Colon (tissue), 2 donors: ENCODE measurements around the gene ABCA13.

Source experiments
- FAIRE-seq: peaks from 2 replicates; lab custom pipeline; 2012; peaks lifted over from hg19 to GRCh38; lab: Jason Lieb, UNC
- donor health status: control.
- donor health status: control.

The ABCA13 gene

GRCh38 chr7:48637382-48637781, 466.1 kb downstream of the ABCA13 start:
- FAIRE-seq, result no peak

DNA sequence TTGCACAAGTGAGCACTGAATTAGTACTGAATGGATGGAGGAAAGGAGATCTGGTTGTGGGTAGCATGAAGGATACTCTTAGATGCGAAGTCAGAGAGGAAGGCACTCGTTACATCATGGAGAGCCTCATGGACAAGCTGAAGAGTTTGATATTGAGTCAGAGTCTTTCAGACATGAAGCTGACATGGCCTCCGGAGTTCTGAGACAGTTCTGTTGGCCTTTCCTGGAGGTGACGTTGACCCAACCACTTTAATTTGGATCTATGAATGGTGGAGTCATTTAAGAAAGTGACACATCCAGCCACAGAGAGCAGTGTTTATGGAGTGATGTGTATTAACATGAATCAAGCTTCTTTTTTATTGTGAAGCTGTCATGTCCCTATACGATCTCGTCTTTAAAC, 466.8 kb downstream of the ABCA13 start:
- no peak for FAIRE-seq

GRCh38 chr7:48643431-48644013, 472.3 kb downstream of the ABCA13 start:
- no peak for FAIRE-seq

- no peak for FAIRE-seq
Measured at GRCh38 chr7:48658138-48658537, 486.9 kb downstream of the ABCA13 start.

- FAIRE-seq, result no peak
Measured at GRCh38 chr7:48660306-48660870, 489.1 kb downstream of the ABCA13 start.

- no peak for FAIRE-seq
Measured at GRCh38 chr7:48664241-48664640, 493.0 kb downstream of the ABCA13 start.

DNA sequence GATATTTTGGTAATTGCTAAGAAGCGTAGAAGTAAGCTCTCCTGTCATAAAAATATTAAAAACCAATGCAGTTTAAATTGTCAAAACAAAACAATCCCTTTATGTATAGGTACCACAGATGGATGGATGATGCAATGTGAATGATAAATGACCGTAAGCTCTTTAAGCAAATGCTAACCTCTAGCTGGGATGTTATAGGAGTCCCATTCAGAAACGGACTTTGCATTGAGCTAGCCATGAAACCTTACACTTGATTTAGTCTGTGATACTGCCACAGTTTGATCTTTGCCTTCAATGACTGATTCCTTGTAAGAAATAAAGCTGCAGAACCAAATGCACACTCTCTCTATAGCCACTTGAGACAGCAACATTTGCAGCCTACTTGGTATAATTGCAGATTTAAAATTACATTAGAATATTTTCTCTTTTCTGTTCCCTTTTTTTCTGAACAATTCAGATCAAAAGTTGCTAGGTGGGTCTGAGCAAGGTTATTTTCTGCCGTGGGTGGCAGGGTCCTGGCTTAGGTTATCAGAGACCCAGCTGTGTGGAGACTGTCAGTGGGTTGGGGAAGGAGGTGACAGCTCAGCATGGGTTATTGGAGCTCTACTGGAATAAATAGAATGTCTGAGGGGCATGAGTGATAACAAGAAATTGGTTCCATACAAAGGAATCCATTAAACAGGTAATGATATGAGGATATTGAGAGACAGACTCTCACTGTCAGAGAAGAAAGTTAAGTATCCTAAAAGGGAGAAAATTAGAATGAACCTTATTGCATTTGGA, 494.3 kb downstream of the ABCA13 start:
- no peak for FAIRE-seq

DNA sequence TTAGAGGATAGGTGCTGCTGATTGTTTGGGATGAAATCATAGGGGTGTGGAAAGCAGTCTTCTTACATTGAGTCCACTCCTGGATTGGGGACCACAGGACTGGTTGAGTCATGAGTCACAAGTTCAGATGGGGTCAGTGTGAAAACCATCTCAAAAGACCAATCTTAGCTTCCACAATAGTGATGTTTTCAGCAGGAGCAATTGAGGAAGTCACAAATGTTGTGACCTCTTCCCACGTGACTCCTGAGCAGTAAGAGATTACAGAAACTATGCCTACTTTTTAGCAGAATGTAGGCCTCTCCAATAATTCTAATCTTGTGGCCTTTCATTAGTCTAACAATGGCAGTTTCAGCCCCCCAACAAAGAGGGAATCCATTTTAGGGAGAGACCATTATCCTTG, 496.1 kb downstream of the ABCA13 start:
- FAIRE-seq, result no peak

- no peak for FAIRE-seq
Measured at GRCh38 chr7:48671656-48672055, 500.4 kb downstream of the ABCA13 start.

GRCh38 chr7:48681006-48681405, 509.7 kb downstream of the ABCA13 start:
- no peak for FAIRE-seq

GRCh38 chr7:48691788-48692187, 520.5 kb downstream of the ABCA13 start:
- no peak for FAIRE-seq
